Measurements from ENCODE around the gene ANO2.

The ANO2 gene

DNA sequence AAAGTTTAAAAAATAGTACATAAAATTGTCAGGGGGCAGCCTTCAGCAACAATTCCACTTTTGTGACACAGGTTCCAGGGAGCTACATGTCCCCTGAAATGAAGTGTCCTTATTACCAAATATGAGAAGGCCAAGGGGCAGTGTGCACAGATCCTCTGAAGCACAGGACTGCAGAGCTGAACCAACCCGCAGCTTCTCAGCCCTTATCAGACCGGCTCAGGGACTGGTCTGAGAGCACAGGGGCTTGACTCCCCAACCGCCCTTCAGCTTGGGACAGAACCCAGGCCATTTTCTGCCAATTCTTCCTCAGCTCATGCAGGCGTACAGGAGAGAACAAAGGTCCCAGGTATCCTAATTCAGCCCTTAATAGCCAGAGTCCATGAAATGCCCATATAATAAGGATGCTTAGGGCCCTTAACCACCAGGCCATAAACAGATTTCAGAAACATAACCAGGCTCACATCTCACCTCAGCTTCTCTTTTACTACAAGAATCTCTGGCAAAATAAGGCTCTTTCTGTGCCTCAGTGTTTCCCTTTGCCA is 221.3 kb downstream of the ANO2 start:
- DNase-seq (ENCODE audit: low read depth in 2 of 2): no peak

DNA sequence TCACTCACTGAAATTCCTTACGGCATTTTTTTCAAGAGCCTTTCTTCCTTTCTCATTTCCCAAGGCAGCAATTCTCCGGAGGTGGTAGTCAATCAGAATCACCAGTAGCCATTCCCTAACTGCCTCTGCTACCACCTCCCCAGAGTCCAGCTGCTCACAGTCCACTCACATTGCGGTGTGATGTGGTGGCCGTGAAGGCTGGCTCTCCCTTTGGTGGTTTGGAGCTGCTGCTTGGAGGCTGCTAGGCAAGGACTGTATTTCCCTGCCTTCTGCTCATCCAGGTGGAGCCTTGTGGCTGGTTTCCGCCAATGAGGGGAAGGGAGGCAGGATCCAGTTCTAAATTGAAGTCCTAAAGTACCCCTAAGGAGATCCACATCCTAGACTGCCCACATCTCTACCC is 222.0 kb downstream of the ANO2 start:
- no peak for DNase-seq (ENCODE audit: low read depth in 2 of 2)

DNA sequence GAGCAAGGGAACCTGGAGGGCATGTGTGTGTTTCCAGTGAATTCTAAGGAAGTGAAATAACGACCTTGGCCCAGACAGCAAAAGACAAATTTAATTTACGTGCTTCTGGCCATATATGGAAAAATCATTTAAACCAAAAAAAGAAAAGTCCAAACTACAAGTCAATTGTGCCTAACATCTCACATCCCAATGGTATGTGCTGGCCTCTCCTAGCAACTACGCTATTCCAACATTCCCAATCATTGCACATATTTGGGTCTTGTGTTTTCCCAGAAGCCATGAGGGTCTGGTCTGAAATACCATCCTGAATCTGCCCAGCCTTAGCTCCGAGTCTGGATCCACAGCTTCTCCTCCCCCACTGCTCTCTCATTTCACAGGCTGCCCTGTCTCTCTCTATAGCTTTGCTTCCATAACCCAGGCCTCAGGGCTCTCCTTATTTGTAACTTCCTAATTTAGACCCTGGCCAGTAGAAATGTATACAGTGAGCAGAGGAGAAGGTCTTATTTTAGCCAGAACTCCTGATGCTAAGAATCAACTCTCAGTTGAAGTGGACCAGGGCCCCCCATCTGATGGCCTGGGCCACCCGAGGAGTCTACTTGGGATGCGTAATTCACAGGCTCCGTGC is 224.6 kb downstream of the ANO2 start:
- no peak for DNase-seq (ENCODE audit: low read depth in 2 of 2)

DNA sequence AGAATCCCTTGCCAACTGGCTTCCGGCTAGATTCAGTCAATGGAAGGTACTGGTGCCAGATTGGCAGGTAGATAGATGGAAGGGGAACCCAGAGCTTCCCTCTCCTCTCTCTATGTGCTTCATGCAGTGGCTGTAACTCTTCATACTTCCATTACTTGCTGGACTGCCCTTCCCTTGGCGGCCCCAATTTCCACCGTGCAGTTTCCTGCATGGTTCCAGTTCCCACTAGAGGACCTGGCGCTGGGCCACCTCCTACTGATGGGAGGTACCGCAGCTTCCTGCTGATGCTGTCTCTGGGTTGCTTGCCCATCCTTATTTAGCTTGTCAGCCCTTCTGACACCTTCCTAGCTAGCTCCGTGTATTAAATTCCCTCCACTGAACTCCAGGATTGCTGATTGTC is 226.4 kb downstream of the ANO2 start:
- DNase-seq (ENCODE audit: low read depth in 2 of 2): no peak

DNA sequence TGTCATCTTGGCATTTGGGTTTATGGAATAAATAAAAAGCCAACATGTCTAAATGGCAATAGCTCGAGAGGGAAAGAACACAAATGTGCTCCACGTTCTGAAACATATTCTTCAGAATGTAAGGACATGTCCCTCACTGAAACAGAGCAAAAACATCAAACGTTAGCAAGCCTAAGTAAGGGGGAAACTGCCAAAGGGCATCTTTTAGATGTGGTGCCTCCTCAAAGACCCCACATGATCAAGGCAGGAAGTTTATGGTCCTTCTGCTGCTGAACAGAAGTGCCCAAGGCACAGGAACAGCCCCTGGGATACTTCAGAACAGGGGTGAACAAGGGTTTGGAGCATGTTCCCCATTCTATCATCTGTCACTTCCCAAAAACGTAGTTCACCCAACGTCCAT is 227.0 kb downstream of the ANO2 start:
- no peak for DNase-seq (ENCODE audit: low read depth in 2 of 2)

DNA sequence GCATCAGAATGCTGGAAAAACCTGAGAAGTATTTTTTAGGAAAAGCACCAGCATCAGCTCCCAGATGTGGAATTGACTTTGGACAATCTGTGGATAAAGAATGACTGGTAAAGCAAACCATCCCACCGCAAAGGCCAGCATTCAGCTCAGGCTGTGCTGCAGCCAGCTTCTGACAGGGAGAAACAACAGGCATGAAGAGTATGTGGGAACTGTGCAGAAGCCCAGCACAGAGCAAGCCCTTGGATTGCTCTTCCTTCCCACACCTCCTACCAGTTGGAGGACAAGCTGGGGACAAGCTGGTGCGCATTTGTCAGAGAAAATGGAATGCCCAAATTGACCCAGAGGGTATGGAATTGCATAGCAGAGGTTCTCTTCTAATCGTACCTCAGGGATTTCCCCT is 228.1 kb downstream of the ANO2 start:
- no peak for DNase-seq (ENCODE audit: low read depth in 2 of 2)

DNA sequence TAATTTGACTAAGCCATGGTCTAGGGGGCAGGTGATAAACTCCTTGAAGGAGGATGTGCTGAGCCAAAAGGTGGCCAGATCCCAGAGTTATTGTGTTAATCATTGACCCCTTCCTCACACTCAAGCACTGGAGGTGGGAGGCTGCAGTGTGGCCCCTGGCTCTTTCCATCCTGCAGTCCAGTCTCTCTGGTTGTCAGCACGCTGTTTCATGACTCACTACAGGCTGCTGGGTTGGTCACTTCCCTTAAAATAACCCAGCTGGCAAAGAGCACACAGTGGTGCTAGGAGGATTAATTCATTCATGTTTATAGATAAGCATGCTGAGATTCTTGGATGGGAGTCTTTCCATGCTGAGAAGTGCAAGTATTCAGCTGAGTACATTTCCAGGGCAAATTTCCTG is 228.9 kb downstream of the ANO2 start:
- no peak for DNase-seq (ENCODE audit: low read depth in 2 of 2)

DNA sequence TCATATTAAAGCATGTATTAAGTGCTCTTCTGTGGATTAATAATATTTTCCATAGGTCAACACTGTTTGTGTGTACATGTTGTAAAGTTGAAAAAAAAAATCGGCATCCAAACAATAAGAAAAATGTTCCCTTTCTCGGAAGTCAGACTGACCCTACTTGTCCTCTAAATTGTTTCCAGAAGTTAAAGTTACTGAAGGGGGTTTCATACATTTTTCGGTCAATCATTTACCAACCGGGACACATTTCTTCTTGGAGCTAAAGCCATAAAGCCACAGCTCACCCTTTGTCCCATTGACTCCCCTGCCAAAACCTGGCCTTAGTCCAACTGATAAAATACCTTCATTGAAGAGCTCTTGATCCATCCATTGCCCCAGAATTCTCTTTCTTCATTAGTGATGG is 230.0 kb downstream of the ANO2 start:
- DNase-seq (ENCODE audit: low read depth in 2 of 2): no peak

DNA sequence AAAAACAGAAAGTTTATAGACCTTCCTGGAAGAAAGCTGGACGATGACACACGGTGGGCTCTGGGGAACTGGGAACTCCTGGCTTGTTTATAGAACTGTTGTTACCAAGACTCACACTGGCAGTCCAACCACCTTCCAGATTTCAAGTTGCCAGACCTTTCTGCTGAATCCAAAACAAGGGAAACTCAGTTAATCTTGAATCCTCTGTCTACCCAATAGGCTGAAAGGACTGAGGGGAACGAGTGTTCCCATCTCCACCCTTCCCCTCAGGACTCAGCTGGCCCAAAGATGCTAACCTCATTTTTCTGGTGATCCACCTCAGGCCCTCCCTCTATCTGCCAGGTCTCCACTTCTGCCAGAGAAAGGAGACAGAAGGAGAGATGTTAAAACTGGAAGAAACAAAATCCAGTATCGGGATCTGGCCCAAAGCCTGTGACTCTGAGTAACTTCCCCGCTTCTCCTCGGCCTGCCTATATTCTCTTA is 231.4 kb downstream of the ANO2 start:
- no peak for DNase-seq (ENCODE audit: low read depth in 2 of 2)

DNA sequence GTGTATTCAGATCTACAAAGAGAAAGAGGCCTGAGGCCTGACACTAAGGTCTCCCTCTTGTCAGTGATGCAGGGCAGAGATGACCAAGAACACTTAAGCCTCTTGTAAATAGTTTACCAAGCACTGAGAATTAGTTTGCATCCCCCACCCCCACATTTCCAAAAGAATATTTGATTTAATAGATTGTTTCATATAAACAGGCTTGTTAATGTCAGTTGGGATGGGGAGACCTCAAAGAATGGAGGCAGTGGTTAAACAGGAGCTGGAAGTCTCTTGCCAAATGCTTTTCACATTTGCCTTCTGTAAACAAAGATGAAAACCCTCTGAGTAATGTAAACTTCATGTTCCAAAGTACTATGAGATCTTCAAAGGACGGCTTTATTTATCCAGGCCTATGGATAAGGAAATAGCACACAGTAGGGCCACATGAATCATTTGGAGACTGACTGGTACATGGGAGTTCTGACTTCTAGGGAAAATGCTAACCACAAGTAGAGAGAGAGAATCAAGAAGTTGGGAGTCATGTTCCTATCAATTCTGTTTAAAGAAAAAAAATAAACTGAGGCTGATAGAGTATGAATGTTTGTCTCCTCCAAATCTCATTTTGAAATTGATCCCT is 234.7 kb downstream of the ANO2 start:
- DNase-seq (ENCODE audit: low read depth in 2 of 2): no peak

DNA sequence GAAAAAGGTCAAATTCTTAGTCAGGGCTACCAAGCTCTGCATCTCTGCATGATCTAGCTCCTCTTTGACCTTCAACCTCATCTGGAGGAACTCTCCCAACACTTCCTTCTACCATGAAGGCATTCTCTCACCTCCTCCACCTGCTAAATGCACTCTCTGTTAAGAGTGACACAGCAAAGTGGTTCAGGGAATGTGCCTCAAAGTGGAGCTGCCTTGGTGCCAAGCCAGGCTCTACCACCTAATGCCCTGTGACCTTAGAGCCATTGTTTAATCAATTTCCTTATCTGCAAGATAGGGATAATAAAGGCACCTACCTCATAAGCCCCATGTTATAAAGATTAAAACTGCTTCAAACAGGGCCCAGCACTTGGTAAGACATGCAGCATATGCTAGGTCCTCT is 236.7 kb downstream of the ANO2 start:
- no peak for DNase-seq (ENCODE audit: low read depth in 2 of 2)

DNA sequence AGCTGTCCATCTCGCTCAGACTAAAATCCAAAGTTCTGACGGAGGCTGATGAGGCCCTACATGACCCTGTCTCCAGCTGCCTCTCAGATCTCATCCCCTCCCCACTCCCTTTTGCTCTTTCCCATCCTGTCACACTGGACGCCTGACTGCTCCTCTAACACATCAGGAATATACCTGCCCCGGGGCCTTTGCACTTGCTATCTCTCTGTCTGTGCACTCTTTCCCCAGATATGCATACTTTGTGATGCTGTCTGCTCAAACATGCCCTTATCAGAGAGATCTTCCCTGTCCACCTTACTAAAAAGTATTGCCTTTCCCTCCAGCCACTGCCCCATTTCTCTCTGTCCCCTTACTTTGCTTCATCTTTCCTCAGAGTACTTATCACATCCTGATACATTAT is 238.8 kb downstream of the ANO2 start:
- no peak for DNase-seq (ENCODE audit: low read depth in 2 of 2)

DNA sequence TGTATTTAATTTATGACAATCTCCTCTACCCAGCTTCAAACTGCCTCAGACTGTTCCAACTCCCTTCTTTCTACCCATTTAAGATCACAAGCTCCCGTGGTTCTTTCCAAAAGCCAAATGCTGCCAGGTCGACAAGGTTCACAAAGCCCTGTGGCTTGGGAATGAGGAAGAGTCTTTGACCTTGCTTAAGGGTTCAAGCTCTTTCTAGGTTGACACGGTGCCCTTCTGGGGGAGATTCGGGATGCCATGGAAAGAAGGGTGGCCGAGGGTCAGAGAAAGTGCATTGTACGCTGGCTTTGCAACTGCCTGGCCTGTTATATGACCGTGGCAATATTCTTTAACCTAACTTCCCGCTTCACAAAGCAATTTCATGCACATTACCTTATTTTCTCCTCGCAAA is 239.3 kb downstream of the ANO2 start:
- no peak for DNase-seq (ENCODE audit: low read depth in 2 of 2)

DNA sequence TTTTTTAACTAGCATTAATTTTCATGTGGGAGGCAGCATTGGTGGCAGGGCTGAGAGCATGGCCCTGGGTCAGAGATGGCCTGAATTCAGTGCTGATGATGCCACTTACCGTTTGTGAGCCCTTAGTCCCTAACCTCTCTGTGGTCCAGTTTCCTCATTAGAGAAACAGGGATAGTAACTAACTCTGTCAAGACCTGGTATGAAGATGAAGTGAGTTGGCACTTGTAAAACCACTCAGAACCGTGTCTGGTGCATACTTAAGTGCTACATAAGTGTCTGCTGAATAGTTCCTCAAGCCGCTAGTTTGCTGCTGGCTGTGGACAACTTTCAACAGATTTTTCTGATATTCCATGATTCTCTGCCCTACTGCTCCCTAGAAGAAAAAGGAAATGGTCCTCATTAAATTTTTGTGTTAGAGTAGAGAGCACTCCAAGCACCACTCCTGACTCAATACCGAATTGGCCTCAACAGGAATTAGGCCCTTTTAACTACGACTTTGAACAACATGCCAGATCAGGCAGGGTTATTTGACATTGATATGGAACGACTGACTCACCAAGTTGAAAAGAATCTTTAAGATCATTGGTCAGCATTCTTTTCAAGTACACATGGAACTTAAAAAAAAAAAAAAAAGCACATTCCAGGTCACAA is 250.2 kb downstream of the ANO2 start:
- no peak for DNase-seq (ENCODE audit: low read depth in 2 of 2)

DNA sequence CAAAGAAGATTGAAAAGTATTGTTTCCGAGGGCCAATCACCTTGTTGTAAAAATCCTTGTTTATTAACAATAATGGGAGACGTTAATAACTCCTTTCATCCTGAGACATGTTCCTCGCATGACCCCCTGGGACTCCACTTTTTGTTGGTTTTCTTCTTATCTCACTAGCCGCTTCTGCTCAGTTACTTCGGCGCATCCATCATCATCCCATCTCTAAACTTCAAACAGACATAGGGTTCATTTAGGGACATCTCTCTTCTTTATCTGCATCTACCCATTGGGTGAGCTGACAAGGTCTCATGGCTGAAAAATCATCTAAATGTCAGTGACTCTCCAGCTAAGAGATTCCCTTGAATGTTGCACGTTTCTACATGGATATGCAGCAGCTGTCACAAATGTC is 252.2 kb downstream of the ANO2 start:
- no peak for DNase-seq (ENCODE audit: low read depth in 2 of 2)

DNA sequence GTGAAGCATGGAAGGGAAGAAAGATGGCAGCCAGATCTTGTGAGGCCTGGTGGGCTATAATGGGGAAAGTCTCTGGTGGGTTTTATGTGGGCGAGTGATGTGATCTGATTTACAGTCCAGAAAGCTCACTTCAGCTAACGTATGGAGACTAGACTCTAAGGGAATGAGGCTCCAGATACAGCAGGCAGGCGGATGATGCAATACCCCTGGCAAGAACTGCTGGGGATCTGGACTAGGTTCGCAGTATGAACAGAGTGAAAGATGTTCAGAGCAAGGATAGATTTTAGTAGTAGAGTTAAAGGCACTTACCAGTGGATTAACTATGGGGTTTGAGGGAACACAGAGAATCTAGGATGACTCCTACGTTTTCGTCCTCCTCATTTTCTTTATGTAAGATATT is 253.1 kb downstream of the ANO2 start:
- DNase-seq (ENCODE audit: low read depth in 2 of 2): no peak

DNA sequence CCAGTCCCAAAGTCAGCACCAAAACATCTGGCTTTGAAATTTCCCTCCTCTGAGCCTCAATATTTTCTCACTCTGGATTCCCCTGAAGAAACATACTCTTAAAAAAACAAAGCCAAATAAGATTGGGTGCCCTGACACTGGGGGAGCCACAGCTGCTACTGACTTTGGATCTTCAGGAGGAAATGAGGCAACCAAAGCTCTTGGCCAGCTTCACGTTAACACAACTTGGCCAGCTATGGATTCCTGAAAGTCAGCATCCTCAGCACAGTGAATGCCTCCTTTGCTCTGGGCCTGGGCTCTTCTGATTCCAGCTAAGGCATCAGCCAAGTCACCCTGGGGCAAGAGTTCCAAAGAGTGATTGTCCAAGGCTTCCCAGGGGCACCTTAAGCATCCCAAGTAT is 254.8 kb downstream of the ANO2 start:
- DNase-seq (ENCODE audit: low read depth in 2 of 2): no peak

DNA sequence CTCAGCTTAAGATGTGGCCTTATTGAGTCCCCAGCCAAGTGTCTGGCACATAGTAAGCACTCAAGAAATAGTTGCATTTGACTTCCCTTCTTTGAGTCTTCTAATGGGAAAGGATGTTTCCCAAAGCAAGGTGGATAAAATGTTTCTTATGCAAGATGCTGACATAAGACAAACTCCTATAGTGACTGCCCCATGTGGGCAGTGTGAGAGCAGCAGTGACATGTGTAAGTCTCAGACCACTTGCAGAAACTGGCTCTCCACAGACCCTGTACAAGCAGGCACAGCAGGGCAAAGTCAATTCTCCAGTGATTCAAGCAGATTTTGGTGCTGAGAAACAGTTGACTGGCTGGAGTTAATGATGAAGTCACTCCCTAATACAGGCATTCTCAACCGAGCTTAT is 255.3 kb downstream of the ANO2 start:
- no peak for DNase-seq (ENCODE audit: low read depth in 2 of 2)

DNA sequence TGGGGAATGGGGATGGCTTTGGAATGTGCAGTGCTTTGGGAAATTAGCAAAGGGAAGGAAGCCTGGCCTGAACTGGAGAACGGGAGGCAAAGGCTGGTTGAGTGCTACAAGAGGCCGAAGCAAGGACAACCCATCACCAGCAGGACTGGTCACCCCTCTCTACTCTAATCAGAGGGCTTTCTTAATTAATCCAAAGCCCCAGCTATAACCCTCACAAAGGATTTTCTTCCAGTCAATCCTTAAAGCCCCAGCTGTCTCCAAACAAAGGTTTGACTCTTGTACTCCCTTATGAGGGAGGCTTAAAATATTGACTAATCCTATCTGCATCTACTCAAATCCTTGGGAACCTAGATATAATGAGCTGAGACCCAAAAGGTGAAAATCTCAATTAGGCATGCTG is 256.8 kb downstream of the ANO2 start:
- no peak for DNase-seq (ENCODE audit: low read depth in 2 of 2)

DNA sequence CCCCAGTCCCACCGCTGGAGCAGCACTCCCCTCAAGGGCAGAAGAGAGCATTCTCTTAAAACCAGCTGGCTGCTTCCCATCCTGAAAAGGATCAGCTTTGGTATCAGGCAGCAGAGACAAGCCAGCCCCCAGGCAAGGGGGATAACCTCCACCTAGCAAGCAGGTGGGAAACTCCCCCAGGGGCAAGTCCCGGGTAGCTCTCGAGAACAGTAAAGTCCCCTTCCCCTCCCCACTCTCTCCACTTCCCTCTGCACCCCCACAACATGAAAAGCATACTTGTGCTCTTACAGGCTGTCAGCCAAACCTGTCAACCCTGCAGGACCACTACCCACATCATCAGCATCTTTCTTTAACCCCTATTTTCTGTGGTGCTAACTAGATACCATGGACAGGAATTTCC is 259.1 kb downstream of the ANO2 start:
- DNase-seq (ENCODE audit: low read depth in 2 of 2): no peak

DNA sequence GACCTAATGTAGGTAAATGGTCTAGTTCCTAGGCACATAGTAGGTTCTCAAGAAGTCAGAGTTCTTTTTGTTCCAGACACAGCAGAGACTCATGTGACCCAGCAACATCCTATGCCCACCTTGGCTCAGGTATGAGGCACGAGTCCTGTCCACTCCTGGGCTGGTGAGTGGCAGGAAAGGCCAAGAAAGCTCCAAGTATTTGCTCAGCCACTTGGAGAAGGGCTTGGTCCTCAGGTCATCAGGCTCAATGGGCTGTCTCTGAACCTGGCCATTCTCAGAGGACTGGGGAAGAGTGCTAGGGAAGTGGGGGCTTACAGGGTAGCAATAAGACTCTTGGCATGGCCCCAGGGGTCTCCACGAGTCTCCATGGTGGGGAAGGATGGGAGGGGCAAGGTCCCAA is 260.1 kb downstream of the ANO2 start:
- no peak for DNase-seq (ENCODE audit: low read depth in 2 of 2)

DNA sequence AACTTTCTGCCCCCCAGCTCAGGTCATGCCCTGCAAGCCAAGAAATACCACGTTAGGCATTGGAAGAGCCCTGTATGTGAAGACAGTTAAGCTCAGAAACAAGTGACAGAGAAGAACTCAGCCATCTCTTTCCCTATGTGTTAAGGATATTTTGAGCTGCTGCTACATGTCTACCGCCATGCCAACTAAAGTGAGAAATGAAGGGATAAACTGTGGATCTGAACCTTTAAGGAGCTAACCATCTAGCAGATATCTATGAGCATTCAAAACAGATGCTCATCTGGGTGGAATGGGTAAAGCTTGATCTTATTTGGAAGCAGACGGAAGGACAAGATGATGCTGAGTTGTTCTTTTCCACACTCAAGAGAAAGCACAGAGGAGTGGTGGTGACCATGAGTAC is 262.5 kb downstream of the ANO2 start:
- DNase-seq (ENCODE audit: low read depth in 2 of 2): no peak

DNA sequence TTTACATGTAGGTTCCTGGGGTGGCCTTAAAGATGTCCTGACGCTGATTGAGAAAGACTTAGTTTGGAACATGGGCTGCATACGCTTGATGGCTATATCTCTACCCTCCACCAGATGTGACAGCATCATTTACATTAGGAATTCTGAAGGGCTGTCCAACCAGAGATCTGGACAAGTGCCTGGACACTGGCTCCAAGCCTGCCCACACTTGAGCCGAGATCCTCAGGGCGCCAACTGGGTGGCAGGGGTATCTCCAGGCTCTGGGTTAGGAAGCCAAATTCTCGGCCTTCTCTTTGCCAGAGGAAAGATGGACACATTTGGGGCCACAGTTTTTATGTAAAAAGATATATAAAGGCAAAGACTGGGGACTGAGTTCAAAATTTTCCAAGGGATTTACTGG is 266.9 kb downstream of the ANO2 start:
- no peak for DNase-seq (ENCODE audit: low read depth in 2 of 2)

Measured in stimulated activated CD8-positive, alpha-beta memory T cell treated with anti-CD3 and anti-CD28 coated beads, Interleukin-2, amount 100 ng/mL, for 48 hours (primary cell).